Lower leg skin (tissue), 3 donors: Measurements from ENCODE around the gene DNAJC17.

Experiments
- CTCF ChIP-seq, 3 donors: fragments of 450-650 bp; IDR thresholded peaks; one replicate each; pipeline ENCODE4 v1.5.1; 2016; ENCODE audit warnings: antibody characterized with exemption in 3 of 3, mild to moderate bottlenecking in 3 of 3, moderate library complexity in 2 of 3
- POLR2A ChIP-seq, 2 donors: fragments of 450-650 bp; IDR thresholded peaks; one replicate each; pipeline ENCODE4 v1.6.1; 2016 to 2017; ENCODE audit warnings: antibody characterized with exemption in 2 of 2, mild to moderate bottlenecking in 1 of 2, moderate library complexity in 1 of 2

- TF ChIP-seq CTCF (IDR thresholded peaks at IDR 0.05) (no peak), POLR2A (IDR thresholded peaks at IDR 0.05) (no peak)
Measured at GRCh38 chr15:40845511-40846284, 38.4 kb upstream of the DNAJC17 start.
